Endodermal cell (in vitro differentiated cells): ENCODE results near the gene LYRM4. TPM values are rescaled to one million over a fixed set of nuclear protein-coding genes. Genes with fewer than 3 reads are reported as not detected.
"Not testable (repeated sequence)": the region's sequence is repeated elsewhere in the genome, so short reads cannot be mapped to it uniquely, and the experiment has no call there.

Experiments used
- DNase-seq: peaks from one replicate; pipeline ENCODE4 v3.0.0-alpha.2; 2017
- H3K27ac ChIP-seq: 2 replicates; pipeline ENCODE4 v1.5.1; 2013; ENCODE audit warnings: mild to moderate bottlenecking, low read depth, low read length, moderate library complexity
- H3K27me3 ChIP-seq: 2 replicates; pipeline ENCODE4 v1.6.1; 2013; ENCODE audit warnings: mild to moderate bottlenecking, low read length, moderate library complexity; ENCODE audit not compliant: insufficient read depth, control insufficient read depth, poor library complexity, severe bottlenecking
- H3K36me3 ChIP-seq: 2 replicates; pipeline ENCODE4 v1.7.0; 2013; ENCODE audit warnings: mild to moderate bottlenecking, low read length, moderate library complexity; ENCODE audit not compliant: control insufficient read depth, insufficient read depth
- H3K4me1 ChIP-seq: one replicate; pipeline ENCODE4 v1.7.0; 2013; ENCODE audit warnings: low read length; ENCODE audit not compliant: control insufficient read depth, insufficient read depth
- H3K4me3 ChIP-seq: 2 replicates; pipeline ENCODE4 v1.5.1; 2013; ENCODE audit warnings: mild to moderate bottlenecking, low read length, moderate library complexity
- H3K9ac ChIP-seq: 2 replicates; pipeline ENCODE4 v1.6.1; 2013; ENCODE audit warnings: mild to moderate bottlenecking, low read length, moderate library complexity; ENCODE audit not compliant: poor library complexity, severe bottlenecking; ENCODE audit errors: extremely low read depth
- H3K9me3 ChIP-seq: 2 replicates; pipeline ENCODE4 v1.6.1; 2013; ENCODE audit warnings: mild to moderate bottlenecking, low read length, moderate library complexity; ENCODE audit not compliant: control insufficient read depth
- H3K27ac Mint-ChIP-seq: 2 replicates; pipeline ENCODE4 v1.8.0; 2020; ENCODE audit warnings: mixed read lengths
- H3K27me3 Mint-ChIP-seq: 2 replicates; pipeline ENCODE4 v1.8.0; 2021; ENCODE audit warnings: mild to moderate bottlenecking, mixed read lengths; ENCODE audit not compliant: insufficient read depth
- H3K36me3 Mint-ChIP-seq: 2 replicates; pipeline ENCODE4 v1.8.0; 2020; ENCODE audit warnings: low read depth, mixed read lengths
- H3K4me1 Mint-ChIP-seq: 2 replicates; pipeline ENCODE4 v1.8.0; 2020; ENCODE audit warnings: mixed read lengths
- H3K4me3 Mint-ChIP-seq: 2 replicates; pipeline ENCODE4 v1.8.0; 2020; ENCODE audit warnings: mild to moderate bottlenecking, moderate library complexity, mixed read lengths
- H3K9me3 Mint-ChIP-seq: 2 replicates; pipeline ENCODE4 v1.8.0; 2020; ENCODE audit warnings: mild to moderate bottlenecking, mixed read lengths
- CTCF ChIP-seq: fragments of 200-600 bp; sonication (generic); conservative IDR thresholded peaks from 2 replicates; pipeline ENCODE4 v1.5.0; 2021; ENCODE audit warnings: antibody characterized with exemption, mild to moderate bottlenecking
- WGBS, 2 experiments: methylation state at CpG; one replicate each; pipeline versions ENCODE4 v1.1.5 to v1.1.7; 2013; ENCODE audit warnings: missing lambda C conversion rate in 2 of 2, mixed read lengths in 1 of 2; ENCODE audit not compliant: insufficient coverage in 1 of 2, insufficient read length in 1 of 2; 5-methylcytosine and 5-hydroxymethylcytosine counted together
- total RNA-seq, 2 donors: library from RNA; stranded (reverse); fragmentation: NEBNext Ultra II Directional in 1 of 2; extraction: Animal tissue kit (Norgen Biotek cat#: 25700) in 1 of 2; gene quantifications; 2 replicates in 1 of 2; 3 replicates in 1 of 2; pipeline ENCODE4 v1.2.1, GENCODE V29; 2021

Gene LYRM4
- total RNA-seq, 2 donors from 2014 or later = 32.1 to 44.3 TPM

DNA sequence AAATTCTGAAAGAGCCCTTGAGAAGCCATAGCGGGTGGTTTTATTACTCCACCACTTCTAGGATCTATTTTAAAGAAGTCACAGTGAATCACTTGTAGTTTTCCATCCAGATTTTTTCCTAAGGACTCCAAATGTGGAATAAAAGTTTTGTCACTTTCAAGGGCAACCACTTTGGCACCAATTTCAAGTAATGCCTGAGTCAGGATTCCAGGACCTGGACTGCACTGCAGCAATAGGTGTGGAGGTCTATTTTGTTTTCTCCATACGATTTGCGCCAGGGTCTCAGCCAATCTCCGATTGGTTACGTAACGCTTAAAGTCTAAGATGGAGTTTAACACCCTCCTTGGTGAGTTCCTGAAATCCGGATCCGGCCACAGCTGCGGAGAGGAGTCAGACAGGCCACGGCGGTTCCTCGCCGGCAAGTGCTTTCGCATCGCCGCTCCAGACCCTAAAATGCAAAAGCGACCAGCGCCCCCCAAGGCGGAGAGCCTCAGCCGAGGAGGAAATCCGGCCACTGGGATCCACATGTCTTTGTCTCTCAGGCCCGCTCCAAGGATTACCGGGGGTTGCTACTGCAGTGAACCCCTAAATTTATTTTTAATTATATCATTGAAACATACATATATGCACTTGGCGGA, 194.2 kb downstream of the LYRM4 start:
- Histone ChIP-seq H3K4me3 (no peak overlapping the region), H3K27me3 (no peaks in the 10 kb centered on the region), H3K27ac (no peak overlapping the region), H3K9me3 (no peaks in the 10 kb centered on the region), H3K36me3 (no peaks in the 10 kb centered on the region), H3K4me1 (no peaks in the 10 kb centered on the region), H3K9ac (no peak overlapping the region)
- peaks cover 3% of the 10 kb centered on the region for H3K27me3 Mint-ChIP-seq
- TF ChIP-seq CTCF = no peak
- no peaks in the 10 kb centered on the region for H3K9me3 Mint-ChIP-seq
- no peaks in the 10 kb centered on the region for H3K4me1 Mint-ChIP-seq
- H3K36me3 Mint-ChIP-seq = peaks cover 4% of the 10 kb centered on the region
- 94 to 98% methylated on average over 18 to 24 of the region's 24 CpGs for WGBS, 2 experiments
- no peak for DNase-seq
- no peak overlapping the region for H3K4me3 Mint-ChIP-seq
- H3K27ac Mint-ChIP-seq = no peak overlapping the region

GRCh38 chr6:5063617-5064016, 197.1 kb downstream of the LYRM4 start:
- no peaks in the 10 kb centered on the region for H3K36me3 ChIP-seq
- no peak overlapping the region for H3K9ac ChIP-seq
- no peak overlapping the region for H3K4me3 ChIP-seq
- TF ChIP-seq CTCF = no peak
- Mint-ChIP-seq H3K27ac (no peak overlapping the region), H3K4me1 (no peaks in the 10 kb centered on the region), H3K27me3 (peaks cover 3% of the 10 kb centered on the region), H3K36me3 (peaks cover 4% of the 10 kb centered on the region), H3K4me3 (no peak overlapping the region), H3K9me3 (no peaks in the 10 kb centered on the region)
- no peak for DNase-seq
- H3K9me3 ChIP-seq = no peaks in the 10 kb centered on the region
- H3K4me1 ChIP-seq = no peaks in the 10 kb centered on the region
- WGBS, 2 experiments = 91 to 97% methylated on average over 5 to 8 of the region's 8 CpGs
- no peak overlapping the region for H3K27ac ChIP-seq
- H3K27me3 ChIP-seq = no peaks in the 10 kb centered on the region

- 86 to 94% methylated on average over 2 to 3 of the region's 3 CpGs for WGBS, 2 experiments
- H3K4me1 ChIP-seq = no peaks in the 10 kb centered on the region
- Mint-ChIP-seq H3K9me3 (no peaks in the 10 kb centered on the region), H3K27ac (no peak overlapping the region), H3K4me3 (no peak overlapping the region), H3K4me1 (no peaks in the 10 kb centered on the region), H3K27me3 (no peaks in the 10 kb centered on the region), H3K36me3 (no peaks in the 10 kb centered on the region)
- H3K36me3 ChIP-seq = no peaks in the 10 kb centered on the region
- H3K9ac ChIP-seq = no peak overlapping the region
- no peak overlapping the region for H3K27ac ChIP-seq
- no peak for TF ChIP-seq CTCF
- no peak overlapping the region for H3K4me3 ChIP-seq
- H3K27me3 ChIP-seq = no peaks in the 10 kb centered on the region
- H3K9me3 ChIP-seq = no peaks in the 10 kb centered on the region
- no peak for DNase-seq
These were observed 199.6 kb downstream of the LYRM4 start for GRCh38 chr6:5061152-5061551.

GRCh38 chr6:5060439-5060838, 200.3 kb downstream of the LYRM4 start:
- H3K27me3 ChIP-seq, H3K36me3 Mint-ChIP-seq, H3K9ac ChIP-seq, DNase-seq, H3K4me3 ChIP-seq, H3K4me1 Mint-ChIP-seq, H3K4me1 ChIP-seq, H3K27ac Mint-ChIP-seq, H3K9me3 Mint-ChIP-seq, H3K36me3 ChIP-seq, H3K9me3 ChIP-seq, H3K27me3 Mint-ChIP-seq, H3K4me3 Mint-ChIP-seq, H3K27ac ChIP-seq: not testable (repeated sequence)
- WGBS, 2 experiments = 92 to 95% methylated on average over 7 to 9 of the region's 9 CpGs
